Melanocyte of skin (primary cell): ENCODE measurements around the gene ART3. TPM values are rescaled to one million over a fixed set of nuclear protein-coding genes. Genes with fewer than 3 reads are reported as not detected.

Source experiments
- total RNA-seq, 2 donors: library from RNA; depleted of rRNA; stranded (reverse); fragments of >200 nt; gene quantifications; 2 replicates each; pipeline ENCODE4 v1.2.3, GENCODE V29; 2012

ART3 gene
- total RNA-seq, result 1 to 10 TPM; 2.4 to 3.3 TPM

DNA sequence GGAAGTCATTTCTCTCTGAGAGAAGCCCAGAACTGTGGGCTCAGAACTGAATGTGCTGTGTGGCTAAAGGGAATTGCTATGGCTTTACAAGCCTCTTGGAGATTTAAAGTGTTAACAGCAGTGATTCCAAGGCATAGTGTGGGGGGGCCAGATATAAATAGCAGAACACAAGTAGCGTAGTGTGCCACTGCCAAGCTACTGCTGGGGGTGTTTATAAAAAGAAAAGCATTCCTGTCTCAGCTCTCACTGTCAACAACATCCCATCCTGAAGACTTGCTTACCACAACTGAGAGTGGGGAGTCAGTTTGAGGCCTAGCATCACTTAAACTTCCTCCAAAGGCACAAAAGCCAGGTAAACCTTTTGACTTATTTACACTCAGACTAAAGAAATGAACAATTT lies at the start of gene ART3:
TSS of gene ART3 (plus strand) at position 242 of the 400 bp plus-strand sequence. CDS start 1,181 bp downstream, outside the sequence.

DNA sequence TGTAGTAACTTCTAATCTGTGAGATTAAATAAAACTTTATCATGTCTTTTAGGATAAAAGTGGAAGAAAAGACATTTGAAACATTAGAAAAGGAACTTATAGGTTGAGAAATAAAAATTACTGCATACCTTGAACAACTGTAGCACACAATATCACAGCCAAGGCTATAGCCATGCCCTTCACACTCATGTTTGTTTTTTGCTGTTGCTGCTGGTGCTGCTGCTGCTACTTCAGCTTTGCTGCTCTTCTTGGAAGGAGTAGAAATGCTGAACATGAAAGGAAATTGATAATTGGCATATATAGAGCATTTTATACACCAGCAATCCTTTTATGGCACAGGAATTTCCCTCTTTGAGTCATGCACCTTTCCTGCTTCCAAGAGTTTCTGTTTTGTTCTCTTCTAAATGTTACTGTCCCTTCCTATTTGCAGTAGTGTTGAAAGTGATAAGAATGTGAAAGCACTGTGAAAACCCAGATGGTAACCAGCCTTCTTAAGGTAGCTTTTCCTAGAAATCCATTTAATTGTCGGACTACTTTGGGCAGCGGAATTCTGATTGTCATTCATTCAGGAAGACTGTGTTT lies 38.6 kb upstream of the ART3 start, which contains the start of gene CXCL11:
TSS of gene CXCL11 (minus strand) at position 272 of the 582 bp plus-strand sequence. CDS start at position 189, 83 bp downstream.

GRCh38 chr4:76148142-76148865 lies 73.8 kb downstream of the ART3 start, which contains the start of gene NUP54:
Gene NUP54, minus strand, starts transcription at chr4:76148397. Its CDS starts 23 bp downstream, at chr4:76148374.

Other genes starting within 250 kb of the ART3 start
- not detected for gene PPEF2, start 172.3 kb upstream of the ART3 start, total RNA-seq
- 10 to 100 TPM in 1 of 2 donors, 1 to 10 TPM in 1; 8.3 to 17.0 TPM for gene NAAA, start 133.7 kb upstream of the ART3 start, total RNA-seq
- 10 to 100 TPM; 35.1 to 50.6 TPM for gene SDAD1, start 83.8 kb upstream of the ART3 start, total RNA-seq
- under 1 TPM; 0.33 to 0.34 TPM for gene CXCL9, start 67.2 kb upstream of the ART3 start, total RNA-seq
- 10 to 100 TPM in 1 of 2 donors, 1 to 10 TPM in 1; 7.7 to 10.3 TPM for gene CXCL10, start 51.2 kb upstream of the ART3 start, total RNA-seq
- gene CXCL11, start 38.6 kb upstream of the ART3 start, total RNA-seq, result 1 to 10 TPM in 1 of 2 donors, under 1 TPM in 1; 0.69 to 1.7 TPM
- 10 to 100 TPM; 24.8 to 44.6 TPM for gene NUP54, start 73.7 kb downstream of the ART3 start, total RNA-seq
- gene SCARB2, start 139.1 kb downstream of the ART3 start, total RNA-seq, result 100 to 1,000 TPM; 168 to 243 TPM
- under 1 TPM; under 0.01 to 0.34 TPM for gene FAM47E, start 177.0 kb downstream of the ART3 start, total RNA-seq
- 1 to 10 TPM; 1.4 to 3.3 TPM for gene STBD1, start 232.0 kb downstream of the ART3 start, total RNA-seq